ENCODE measurements around the gene RNF103.

The RNF103 gene

DNA sequence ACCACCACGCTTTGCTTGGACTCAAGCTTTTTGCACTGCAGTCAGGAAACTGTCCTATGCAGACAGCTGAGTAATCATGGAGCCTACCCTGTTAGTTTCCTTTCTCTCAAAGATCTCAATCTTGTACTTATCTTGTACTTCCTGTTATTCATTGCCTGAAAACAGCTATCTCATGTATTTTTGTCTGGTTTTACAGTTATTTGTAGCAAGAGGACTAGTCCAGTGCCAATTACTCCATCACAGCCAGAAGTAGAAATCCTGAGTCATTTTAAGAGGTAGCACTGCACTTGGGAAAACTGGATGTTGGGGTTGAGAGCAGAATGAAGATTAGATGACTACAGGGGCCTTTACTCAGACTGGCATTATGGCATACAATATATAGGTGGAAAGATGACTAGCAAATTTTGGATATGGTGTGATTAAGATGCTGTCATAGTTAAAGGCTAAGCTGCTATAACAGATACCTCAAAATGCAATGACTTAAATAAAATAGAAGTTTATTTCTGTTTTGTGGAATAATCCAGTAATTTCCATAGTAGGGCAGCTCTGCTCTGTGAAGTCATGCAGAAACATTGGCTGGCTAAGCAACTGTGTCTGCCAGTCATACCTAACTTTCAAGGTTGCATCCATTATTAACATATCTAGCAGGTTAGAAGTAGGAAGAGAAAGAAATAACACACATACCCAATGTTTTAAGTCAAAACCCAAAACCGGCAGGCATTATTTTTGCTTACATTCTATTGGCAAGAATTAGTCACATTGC lies 39.3 kb downstream of the RNF103 start:
- no peak overlapping the region for H3K4me3 ChIP-seq (ENCODE audit: low read depth, low read length)
- no peak for DNase-seq (ENCODE audit: low read depth)

DNA sequence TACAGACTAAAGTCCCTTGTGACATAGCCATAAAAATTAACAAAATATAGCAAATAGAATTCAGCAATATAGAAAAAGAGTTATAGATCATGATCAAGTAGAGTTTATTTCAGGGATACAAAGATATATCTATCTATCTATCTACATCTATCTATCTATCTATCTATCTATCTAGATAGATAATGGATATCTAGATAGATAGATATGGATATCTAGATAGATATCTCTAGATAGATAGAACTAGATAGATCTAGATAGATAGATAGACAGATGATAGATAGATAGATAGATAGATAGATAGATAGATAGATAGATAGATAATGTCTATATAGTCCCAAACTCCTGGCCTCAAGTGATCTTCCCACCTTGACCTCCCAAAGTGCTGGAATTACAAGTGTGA lies 43.1 kb downstream of the RNF103 start:
- no peak for DNase-seq (ENCODE audit: low read depth)
- H3K4me3 ChIP-seq (ENCODE audit: low read depth, low read length), result no peak overlapping the region

DNA sequence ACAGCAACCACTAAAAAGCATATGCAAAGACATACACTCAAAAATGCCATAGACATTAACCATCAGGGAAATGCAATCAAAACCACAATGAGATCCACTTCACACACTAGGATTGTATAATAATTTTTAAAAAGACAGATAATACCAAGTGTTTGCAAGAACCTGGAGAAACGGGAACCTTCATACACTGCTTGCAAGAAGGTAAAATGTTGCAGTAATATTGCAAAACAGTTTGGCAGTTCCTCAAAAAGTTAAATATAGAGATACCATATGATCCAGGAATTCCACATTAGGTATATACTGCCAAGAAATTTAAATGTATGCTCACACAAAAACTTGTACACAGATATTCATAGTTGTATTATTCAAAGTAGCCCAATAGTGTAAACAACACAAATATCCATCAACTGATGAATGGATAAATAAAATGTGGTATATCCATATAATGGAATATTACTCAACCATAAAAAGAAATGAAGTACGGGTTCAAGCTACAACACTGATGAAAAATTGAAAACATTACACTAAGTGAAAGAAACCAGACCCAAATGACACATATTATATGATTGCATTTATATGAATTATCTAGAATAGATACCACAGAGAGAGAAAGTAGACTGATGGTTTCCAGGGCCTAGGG lies 45.7 kb downstream of the RNF103 start:
- no peak for DNase-seq (ENCODE audit: low read depth)
- H3K4me3 ChIP-seq (ENCODE audit: low read depth, low read length), result no peak overlapping the region

DNA sequence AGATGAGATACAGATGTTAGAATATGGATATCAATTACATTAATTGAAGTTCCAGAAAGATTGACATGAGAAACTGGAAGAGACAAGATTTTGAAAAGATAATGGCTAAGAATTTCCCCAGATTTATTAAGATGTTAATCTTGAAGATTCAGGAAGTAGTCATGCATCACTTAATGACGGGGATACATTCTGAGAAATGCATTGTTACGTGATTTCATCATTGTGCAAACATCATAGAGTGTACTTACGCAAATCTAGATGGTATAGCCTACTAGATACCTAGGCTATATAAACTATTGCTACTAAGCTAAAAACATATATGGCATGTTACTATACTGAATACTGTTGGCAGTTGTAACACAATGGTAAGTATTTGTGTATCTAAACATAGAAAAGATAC lies 53.6 kb downstream of the RNF103 start:
- H3K4me3 ChIP-seq (ENCODE audit: low read depth, low read length), result no peak overlapping the region
- no peak for DNase-seq (ENCODE audit: low read depth)

DNA sequence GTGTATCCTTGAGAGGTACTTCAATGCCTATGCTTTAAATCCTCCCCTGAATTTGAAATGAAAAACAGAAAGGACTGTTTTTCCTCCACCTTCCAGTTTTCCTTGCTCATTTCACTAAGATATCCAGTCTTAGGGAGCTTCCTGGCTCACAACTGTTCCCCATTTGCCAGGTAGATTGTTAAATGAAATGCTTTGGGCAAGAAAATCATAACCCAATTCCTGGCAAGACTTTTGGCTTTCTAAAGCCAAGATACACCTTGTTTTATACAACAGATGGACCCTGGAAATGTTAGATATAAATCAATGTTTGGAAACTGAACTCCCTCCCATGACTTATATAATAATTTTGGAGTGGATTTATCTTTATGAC lies 56.9 kb downstream of the RNF103 start:
- no peak for DNase-seq (ENCODE audit: low read depth)
- no peak overlapping the region for H3K4me3 ChIP-seq (ENCODE audit: low read depth, low read length)

DNA sequence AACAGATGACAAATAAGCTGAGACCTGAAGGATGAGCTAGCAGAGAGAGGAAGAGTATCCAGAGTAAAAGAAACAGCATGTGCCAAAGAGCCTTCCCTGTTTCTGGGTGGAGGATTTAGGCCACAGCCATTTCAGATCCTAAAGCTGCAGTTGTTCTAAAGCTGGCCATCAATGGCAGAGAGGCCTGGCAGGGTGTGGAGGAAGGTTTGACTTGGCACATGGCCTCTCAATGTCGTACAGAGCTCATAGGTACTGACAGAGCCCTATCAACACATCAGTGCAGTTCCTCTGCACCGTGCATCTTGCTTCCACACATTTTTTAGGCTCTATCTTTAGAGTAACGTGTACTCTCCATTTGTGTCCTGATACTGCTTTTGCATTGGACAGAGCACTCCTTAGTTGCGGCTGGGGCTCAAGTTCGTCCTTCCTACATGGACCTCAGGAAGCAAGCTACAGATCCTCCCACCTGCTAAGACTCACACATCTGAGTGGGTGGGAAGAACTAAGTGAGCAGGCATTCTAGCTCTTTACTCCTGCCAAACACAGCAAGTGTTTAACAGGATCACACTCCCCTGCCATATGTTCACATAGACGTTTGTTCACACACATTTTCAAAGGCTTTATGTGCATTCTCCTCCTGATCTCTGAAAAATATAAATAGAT lies 57.4 kb downstream of the RNF103 start:
- DNase-seq (ENCODE audit: low read depth), result no peak
- H3K4me3 ChIP-seq (ENCODE audit: low read depth, low read length), result no peak overlapping the region

DNA sequence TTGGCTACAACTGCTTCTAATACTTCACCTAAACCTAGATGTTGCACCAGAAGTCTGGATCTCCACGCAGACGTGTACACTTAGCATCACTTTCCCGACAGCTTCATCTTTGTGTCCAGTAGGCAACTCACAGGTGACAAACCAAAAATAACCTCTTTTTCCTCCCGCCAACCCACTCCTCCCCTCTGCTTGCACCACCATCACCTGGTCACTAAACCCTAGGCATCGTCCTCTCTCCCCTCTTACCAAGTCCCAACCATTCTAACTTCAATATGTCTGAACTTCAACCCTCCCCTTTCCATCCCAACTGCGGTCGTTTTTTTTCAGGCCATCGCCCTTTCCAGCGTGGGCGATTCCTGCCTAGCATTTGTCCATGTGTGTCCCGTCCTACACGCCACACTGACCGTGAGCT lies 60.0 kb downstream of the RNF103 start:
- no peak for DNase-seq (ENCODE audit: low read depth)
- H3K4me3 ChIP-seq (ENCODE audit: low read depth, low read length), result peak overlapping the region; percentile 82

DNA sequence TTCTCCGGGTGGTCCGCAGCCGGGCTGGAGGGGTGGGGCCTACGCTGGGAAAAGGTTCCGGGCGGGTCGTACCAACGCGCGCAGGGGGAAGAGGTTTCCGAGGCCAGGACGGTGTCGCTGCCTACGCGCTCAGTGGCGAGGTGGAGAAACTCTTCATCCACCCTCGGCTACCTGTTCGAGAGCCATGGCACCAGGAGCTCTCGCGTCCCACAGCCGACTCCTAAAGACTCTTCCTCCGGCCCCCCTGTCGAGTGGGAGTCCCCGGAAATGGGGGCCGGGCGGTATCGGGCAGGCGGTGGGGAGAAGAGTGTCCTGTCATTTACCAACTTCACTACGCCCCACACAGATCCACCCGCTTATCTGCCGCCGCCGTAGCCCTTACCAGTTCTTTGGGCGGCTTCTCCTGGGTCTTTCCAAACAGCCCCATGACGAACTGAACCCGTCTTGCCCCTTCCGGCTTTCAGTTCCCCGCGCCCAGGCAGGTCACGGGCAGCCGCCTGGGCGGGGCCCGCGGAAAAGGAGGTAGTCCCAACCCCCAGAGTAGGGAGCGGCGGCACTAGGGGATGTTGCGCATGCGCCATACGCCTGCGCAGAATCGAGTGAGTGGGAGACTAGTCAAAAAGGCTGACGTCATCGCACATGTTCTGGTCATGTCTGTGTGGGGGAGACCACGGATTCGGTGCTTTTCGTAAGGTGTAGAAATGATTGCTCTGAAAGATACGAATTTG lies 60.6 kb downstream of the RNF103 start, which contains the start of gene CHMP3:
TSS of gene CHMP3 (minus strand) at position 522 of the 728 bp plus-strand sequence. CDS start at position 427, 95 bp downstream.
- DNase-seq (ENCODE audit: low read depth), result peak; percentile 89

DNA sequence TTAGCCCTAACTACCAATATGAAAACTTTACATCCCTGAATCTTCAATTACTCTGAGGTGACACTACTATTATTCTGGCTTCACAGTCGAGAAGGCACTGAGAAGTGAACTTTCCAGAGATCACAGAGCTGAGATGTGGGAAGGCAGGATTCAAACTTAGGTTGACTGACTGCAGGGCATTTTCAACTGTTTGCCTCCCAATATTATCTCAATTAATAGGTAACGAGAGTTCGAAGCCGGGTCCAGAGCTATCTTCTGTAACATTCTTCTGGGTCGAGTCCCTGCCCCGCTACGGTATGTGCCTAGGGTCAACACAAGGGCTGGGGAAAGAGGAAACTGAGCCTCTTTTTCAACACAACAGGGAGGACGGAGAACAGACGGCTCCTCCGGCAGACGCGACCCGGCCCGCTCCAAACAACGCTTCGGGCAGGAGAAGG lies 61.2 kb downstream of the RNF103 start:
- peak overlapping the region; percentile 82 for H3K4me3 ChIP-seq (ENCODE audit: low read depth, low read length)
- DNase-seq (ENCODE audit: low read depth), result no peak

More for the DNA sequence above, 60.6 kb downstream of the RNF103 start, which contains the start of gene CHMP3:
- H3K4me3 ChIP-seq (ENCODE audit: low read depth, low read length), result peak within 1 kb of the TSS; percentile 82

DNA sequence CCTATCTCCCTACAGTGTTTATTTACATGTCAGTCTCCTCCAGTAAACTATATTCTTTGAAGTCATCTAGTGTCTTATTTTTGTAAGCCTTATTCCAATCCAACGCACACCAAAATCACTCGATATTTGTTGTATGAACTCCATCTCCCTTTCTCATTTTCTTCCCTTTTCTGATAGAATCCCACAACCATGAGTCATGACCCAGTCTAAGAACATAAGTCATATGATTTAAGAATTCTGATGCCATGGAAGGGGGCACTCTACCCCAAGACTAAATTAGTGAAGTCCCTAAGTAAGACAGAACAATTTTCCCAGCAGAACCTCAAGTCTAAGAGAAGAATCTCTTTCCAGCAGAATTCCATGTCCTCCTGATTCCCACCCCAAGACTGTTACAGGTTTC lies 65.8 kb downstream of the RNF103 start:
- H3K4me3 ChIP-seq (ENCODE audit: low read depth, low read length), result no peak overlapping the region
- no peak for DNase-seq (ENCODE audit: low read depth)

DNA sequence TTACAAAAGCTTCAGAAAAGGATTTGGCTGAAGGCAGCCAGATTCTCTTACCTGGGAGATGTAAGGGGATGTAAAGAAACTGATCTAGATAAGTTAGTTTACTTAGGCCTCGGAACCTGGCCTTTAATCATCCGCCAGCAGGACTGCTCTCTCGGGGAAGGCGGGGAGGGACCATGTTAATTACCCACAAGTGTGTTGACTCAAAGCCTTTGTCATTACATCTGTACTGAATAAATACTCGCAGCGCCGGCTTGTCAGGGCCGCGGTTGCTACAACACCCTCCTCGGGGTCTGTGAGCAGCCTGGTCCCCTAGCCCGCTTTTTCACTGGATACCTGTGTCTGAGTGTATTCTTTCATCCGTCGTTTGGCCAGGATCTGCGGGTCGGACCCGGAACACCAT lies 67.2 kb downstream of the RNF103 start:
- DNase-seq (ENCODE audit: low read depth), result no peak
- no peak overlapping the region for H3K4me3 ChIP-seq (ENCODE audit: low read depth, low read length)
